ENCODE data around the gene HS6ST3. TPM values are rescaled to one million over a fixed set of nuclear protein-coding genes. Genes with fewer than 3 reads are reported as not detected.

The HS6ST3 gene
- total and polyA plus RNA-seq, 2 of the 13 experiments (the other 11 are each of a cell fraction or from before 2014, with no cell fraction given), result not detected

DNA sequence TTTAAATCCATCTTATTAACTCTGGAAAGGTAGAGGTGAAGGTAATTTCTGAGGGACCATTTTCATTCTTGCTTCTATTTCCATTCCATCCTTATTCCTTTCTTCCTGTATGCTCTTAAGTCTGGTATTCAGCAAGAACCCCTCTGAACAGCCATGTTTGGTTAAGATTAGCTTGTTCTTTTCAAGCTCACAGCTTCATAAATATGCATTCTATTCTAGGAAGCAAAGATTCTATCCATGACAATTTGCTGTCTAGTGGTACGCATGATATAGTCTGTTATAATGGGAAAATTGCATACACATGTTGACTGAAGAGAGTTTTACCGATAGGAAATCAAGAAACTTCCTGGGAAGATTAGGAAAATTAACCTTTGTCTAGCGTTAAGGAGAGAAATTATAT is 218.7 kb downstream of the HS6ST3 start (continued):
- TF ChIP-seq ZNF674 (CRISPR knock-in tag; IDR thresholded peaks at IDR 0.05; ENCODE audit: low read depth), result no peak
- TF ChIP-seq HOXA3 (CRISPR knock-in tag; IDR thresholded peaks at IDR 0.05), result no peak

DNA sequence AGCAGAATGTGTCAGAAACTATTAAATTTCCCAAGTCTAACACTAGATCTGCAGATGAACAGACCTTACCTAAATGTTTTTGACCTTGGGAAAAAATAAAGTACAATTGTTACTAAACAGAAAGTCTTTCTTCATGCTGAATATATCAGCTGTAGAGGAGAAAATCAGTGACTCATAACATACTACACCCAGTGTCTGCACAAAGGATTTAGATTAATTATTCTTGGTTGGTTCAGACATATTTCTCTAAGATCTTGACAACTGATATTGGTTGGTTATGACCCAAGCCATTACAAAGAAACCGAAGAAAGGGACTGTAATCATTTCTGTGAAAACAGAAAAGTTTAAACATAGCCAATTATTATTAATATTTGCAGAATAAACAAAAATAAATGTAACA is 225.1 kb downstream of the HS6ST3 start:
- no peaks in the 10 kb centered on the region for H3K79me2 ChIP-seq (ENCODE audit: insufficient read depth, low read length)
- in situ Hi-C loops (cut with HindIII; ENCODE audit: extremely low pct_ligation_motif_present, low pct_unique_long_range_greater_than_20kb), result no loop called here
- ChIA-PET CTCF (ENCODE audit: low intra/inter-chr PET ratio, low total read pairs) (no interaction called here), POLR2A (no interaction called here)
- H3K4me2 ChIP-seq (ENCODE audit: low read depth, low read length), result no peak overlapping the region
- 0% methylated on average over 1 of the region's 1 CpG for WGBS (ENCODE audit: low lambda C conversion rate)
- no peak overlapping the region for H3K4me3 ChIP-seq (replicated peaks in 1 of 3; ENCODE audit: insufficient read depth in 1 of 3, low read depth in 2 of 3, low read length in 3 of 3)
- BruUV-seq (replicated peaks), result no TSS peak
- no peak overlapping the region for H2AFZ ChIP-seq (ENCODE audit: low read length)
- no peaks in the 10 kb centered on the region for H3K9me3 ChIP-seq (ENCODE audit: low read length)
- no peak overlapping the region for H3K9ac ChIP-seq (ENCODE audit: insufficient read depth, low read depth, low read length)
- ATAC-seq (no peak), FAIRE-seq (no peak), DNase-seq (ENCODE audit: low spot score) (no peak)
- H3K36me3 ChIP-seq (replicated peaks in 1 of 2; ENCODE audit: control insufficient read depth in 1 of 2, insufficient read depth in 2 of 2, low read length in 2 of 2), result no peaks in the 10 kb centered on the region
- no peaks in the 10 kb centered on the region; a peak in 1 of 5 replicates for H3K27me3 ChIP-seq (ENCODE audit: control insufficient read depth in 1 of 2, insufficient read depth in 2 of 2, low read length in 2 of 2)
- TF ChIP-seq, protein P1, sequence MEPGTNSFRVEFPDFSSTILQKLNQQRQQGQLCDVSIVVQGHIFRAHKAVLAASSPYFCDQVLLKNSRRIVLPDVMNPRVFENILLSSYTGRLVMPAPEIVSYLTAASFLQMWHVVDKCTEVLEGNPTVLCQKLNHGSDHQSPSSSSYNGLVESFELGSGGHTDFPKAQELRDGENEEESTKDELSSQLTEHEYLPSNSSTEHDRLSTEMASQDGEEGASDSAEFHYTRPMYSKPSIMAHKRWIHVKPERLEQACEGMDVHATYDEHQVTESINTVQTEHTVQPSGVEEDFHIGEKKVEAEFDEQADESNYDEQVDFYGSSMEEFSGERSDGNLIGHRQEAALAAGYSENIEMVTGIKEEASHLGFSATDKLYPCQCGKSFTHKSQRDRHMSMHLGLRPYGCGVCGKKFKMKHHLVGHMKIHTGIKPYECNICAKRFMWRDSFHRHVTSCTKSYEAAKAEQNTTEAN (CRISPR knock-in tag; conservative IDR thresholded peaks at IDR 0.05), result no peak
- TF ChIP-seq, protein P2, sequence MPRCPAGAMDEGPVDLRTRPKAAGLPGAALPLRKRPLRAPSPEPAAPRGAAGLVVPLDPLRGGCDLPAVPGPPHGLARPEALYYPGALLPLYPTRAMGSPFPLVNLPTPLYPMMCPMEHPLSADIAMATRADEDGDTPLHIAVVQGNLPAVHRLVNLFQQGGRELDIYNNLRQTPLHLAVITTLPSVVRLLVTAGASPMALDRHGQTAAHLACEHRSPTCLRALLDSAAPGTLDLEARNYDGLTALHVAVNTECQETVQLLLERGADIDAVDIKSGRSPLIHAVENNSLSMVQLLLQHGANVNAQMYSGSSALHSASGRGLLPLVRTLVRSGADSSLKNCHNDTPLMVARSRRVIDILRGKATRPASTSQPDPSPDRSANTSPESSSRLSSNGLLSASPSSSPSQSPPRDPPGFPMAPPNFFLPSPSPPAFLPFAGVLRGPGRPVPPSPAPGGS (CRISPR knock-in tag; IDR thresholded peaks at IDR 0.05), result no peak
- TF ChIP-seq, protein P3, sequence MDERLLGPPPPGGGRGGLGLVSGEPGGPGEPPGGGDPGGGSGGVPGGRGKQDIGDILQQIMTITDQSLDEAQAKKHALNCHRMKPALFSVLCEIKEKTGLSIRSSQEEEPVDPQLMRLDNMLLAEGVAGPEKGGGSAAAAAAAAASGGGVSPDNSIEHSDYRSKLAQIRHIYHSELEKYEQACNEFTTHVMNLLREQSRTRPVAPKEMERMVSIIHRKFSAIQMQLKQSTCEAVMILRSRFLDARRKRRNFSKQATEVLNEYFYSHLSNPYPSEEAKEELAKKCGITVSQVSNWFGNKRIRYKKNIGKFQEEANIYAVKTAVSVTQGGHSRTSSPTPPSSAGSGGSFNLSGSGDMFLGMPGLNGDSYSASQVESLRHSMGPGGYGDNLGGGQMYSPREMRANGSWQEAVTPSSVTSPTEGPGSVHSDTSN (CRISPR knock-in tag; IDR thresholded peaks at IDR 0.05), result no peak
- TF ChIP-seq ATM (IDR thresholded peaks at IDR 0.05; ENCODE audit: borderline replicate concordance) (no peak), KDM6A (CRISPR knock-in tag; IDR thresholded peaks at IDR 0.05; ENCODE audit: low read depth) (no peak), SOX13 (IDR thresholded peaks at IDR 0.05) (no peak), SOX13 (CRISPR knock-in tag; conservative IDR thresholded peaks at IDR 0.05 in 1 of 2, IDR thresholded peaks at IDR 0.05 in 1 of 2) (no peak), MEIS1 (CRISPR knock-in tag; IDR thresholded peaks at IDR 0.05; ENCODE audit: borderline replicate concordance) (no peak)
- TF ChIP-seq, protein P4, sequence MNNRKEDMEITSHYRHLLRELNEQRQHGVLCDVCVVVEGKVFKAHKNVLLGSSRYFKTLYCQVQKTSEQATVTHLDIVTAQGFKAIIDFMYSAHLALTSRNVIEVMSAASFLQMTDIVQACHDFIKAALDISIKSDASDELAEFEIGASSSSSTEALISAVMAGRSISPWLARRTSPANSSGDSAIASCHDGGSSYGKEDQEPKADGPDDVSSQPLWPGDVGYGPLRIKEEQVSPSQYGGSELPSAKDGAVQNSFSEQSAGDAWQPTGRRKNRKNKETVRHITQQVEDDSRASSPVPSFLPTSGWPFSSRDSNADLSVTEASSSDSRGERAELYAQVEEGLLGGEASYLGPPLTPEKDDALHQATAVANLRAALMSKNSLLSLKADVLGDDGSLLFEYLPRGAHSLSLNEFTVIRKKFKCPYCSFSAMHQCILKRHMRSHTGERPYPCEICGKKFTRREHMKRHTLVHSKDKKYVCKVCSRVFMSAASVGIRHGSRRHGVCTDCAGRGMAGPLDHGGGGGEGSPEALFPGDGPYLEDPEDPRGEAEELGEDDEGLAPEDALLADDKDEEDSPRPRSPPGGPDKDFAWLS (CRISPR knock-in tag; IDR thresholded peaks at IDR 0.05; ENCODE audit: borderline replicate concordance), result no peak
- TF ChIP-seq, protein P5, sequence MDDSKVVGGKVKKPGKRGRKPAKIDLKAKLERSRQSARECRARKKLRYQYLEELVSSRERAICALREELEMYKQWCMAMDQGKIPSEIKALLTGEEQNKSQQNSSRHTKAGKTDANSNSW (CRISPR knock-in tag; IDR thresholded peaks at IDR 0.05; ENCODE audit: borderline replicate concordance), result no peak
- no peaks in the 10 kb centered on the region for H3K4me1 ChIP-seq (ENCODE audit: insufficient read depth, low read length)
- no peak overlapping the region for H3K27ac ChIP-seq (ENCODE audit: extremely low read length, insufficient read depth, low read length)
- no peaks in the 10 kb centered on the region for H4K20me1 ChIP-seq (ENCODE audit: insufficient read depth, low read length)
- intact Hi-C loops (cut with micrococcal nuclease; ENCODE audit: unreplicated experiment), result no loop called here
